Measurements from ENCODE around the gene SUPT6H.
"Not testable (repeated sequence)": the region's sequence is repeated elsewhere in the genome, so short reads cannot be mapped to it uniquely, and the experiment has no call there.

The SUPT6H gene

DNA sequence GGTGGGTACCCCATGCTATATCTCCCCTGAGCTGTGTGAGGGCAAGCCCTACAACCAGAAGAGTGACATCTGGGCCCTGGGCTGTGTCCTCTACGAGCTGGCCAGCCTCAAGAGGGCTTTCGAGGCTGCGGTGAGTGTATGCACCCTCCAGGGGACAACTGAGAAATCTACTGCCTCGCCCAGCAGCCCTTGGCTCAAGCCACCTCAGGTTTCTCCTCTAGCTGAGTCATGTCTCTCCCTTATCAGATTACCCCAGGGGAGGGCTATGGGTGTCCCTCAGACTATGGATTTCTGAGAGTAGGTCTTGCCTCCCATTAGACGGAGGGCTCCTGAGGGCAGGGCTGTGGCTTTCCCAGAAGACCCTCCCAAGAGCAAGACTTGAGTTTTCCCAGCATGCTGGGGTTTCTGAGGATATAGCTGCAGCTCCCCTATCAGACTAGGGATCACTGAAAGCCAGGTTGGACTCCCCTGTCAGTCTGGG lies 73.3 kb downstream of the SUPT6H start:
- FAIRE-seq, result no peak

DNA sequence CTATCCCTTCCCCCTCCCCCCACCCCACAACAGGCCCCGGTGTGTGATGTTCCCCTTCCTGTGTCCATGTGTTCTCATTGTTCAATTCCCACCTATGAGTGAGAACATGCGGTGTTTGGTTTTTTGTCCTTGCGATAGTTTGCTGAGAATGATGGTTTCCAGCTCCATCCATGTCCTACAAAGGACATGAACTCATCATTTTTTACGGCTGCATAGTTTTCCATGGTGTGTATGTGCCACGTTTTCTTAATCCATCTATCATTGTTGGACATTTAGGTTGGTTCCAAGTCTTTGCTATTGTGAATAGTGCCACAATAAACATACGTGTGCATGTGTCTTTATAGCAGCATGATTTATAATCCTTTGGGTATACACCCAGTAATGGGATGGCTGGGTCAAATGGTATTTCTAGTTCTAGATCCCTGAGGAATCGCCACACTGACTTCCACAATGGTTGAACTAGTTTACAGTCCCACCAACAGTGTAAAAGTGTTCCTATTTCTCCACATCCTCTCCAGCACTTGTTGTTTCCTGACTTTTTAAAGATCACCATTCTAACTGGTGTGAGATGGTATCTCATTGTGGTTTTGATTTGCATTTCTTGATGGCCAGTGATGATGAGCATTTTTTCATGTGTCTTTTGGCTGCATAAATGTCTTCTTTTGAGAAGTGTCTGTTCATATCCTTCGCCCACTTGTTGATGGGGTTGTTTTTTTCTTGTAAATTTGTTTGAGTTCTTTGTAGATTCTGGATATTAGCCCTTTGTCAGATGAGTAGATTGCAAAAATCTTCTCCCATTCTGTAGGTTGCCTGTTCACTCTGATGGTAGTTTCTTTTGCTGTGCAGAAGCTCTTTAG lies 74.1 kb downstream of the SUPT6H start:
- FAIRE-seq, result not testable (repeated sequence)

More for the DNA sequence above, 73.3 kb downstream of the SUPT6H start:
- DNase-seq (ENCODE audit: low spot score), result no peak

DNA sequence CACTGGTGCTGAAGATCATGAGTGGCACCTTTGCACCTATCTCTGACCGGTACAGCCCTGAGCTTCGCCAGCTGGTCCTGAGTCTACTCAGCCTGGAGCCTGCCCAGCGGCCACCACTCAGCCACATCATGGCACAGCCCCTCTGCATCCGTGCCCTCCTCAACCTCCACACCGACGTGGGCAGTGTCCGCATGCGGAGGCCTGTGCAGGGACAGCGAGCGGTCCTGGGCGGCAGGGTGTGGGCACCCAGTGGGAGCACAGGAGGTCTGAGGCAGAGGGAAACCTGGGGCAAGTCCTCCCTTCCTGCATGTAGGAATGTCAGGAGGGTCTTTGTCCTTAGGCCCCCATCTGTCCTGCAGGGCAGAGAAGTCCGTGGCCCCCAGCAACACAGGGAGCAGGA lies 75.3 kb downstream of the SUPT6H start:
- no peak for FAIRE-seq
- no peak for DNase-seq (ENCODE audit: low spot score)

More for the DNA sequence above, 74.1 kb downstream of the SUPT6H start:
- DNase-seq (ENCODE audit: low spot score), result not testable (repeated sequence)

DNA sequence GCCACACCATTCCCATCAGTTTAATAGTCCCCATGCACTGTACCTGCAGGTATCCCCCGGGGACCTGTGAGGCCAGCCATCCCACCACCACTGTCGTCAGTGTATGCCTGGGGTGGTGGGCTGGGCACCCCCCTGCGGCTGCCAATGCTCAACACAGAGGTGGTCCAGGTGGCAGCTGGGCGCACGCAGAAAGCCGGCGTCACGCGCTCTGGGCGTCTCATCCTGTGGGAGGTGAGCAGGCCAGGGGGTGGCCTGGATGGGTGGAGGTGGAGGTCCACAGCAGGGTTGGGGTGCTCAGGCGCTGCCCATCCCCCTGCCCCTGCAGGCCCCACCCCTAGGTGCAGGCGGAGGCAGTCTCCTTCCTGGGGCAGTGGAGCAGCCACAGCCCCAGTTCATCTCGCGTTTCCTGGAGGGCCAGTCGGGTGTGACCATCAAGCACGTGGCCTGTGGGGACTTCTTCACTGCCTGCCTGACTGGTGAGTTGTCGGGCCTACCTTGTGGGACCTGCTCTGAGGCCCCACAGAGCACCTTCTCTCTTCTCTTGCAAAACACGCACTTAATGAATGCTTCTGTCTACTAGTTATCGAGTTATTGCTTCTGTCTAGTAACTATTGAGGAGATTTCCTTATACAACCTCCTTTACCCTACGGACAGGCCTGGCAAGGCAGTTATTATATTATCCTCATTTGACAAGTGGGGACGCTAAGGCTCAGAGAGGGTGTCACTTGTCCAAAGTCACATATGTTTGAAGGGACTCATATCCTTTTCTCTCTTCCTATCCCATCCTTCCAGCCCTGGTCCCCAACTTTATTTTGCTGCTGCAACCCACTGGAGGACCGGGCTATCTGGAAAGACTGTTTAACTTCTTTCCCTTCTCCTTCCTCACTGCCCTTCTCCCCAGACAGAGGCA lies 76.0 kb downstream of the SUPT6H start:
- no peak for FAIRE-seq

DNA sequence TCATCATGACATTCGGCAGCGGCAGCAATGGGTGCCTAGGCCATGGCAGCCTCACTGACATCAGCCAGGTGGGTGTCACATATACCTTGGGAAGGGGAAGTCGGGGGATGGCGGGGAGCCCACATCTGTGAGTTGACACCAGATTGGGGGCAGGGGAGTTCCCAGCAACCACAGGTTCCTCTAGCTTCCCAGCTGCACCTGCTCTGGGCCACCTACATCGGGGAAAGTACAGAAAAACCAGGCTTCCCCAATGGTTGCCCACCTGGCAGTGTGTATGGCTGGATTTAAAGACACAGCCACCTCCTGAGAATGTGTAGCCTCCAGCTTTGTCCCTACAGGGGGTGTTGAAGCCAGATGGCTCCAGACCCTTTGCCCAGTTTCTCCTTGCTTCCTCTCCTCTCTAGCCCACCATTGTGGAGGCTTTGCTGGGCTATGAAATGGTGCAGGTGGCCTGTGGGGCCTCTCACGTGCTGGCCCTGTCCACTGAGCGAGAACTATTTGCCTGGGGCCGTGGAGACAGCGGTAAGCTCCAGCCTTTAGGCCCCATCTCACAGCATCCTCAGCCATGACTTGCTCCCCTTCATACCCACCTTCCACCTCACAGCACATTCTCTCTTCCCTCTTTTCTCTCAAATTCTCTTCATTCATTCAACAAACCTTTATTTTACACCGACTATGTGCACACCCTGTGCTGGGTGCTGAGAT lies 76.8 kb downstream of the SUPT6H start:
- no peak for FAIRE-seq

More for the DNA sequence above, 76.0 kb downstream of the SUPT6H start:
- no peak for DNase-seq (ENCODE audit: low spot score)

DNA sequence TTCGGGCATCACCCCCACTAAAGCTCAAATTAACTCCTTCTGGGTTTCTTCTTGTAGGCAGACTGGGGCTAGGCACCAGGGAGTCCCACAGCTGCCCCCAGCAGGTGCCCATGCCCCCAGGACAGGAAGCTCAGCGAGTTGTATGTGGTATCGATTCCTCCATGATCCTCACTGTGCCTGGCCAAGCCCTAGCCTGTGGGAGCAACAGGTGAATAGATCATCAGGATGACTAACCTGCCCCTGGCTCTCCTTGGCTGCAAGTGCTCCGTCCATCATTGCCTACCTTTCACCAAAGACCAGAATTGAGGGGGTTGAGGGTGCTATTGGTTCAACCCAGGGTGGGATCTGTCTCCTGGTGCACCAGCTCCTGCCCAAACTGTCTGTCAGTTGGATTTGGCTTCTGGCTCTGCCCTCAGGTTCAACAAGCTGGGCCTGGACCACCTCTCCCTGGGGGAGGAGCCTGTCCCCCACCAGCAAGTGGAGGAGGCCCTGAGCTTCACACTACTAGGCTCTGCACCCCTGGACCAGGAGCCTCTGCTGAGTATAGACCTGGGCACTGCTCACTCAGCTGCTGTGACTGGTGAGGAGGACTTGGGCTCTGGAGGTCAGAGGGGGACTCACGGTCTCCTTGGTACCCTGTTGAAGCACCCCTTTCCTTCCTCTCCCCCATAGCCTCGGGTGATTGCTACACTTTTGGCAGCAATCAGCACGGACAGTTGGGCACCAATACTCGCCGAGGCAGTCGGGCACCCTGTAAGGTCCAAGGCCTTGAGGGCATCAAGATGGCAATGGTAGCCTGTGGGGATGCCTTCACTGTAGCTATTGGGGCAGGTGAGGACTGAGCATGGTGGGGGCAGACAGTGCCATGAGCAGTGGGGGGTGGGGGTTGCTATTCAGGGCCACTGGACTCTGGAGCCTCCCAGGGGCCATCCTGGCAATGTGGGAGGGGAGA lies 78.7 kb downstream of the SUPT6H start:
- no peak for DNase-seq (ENCODE audit: low spot score)
- no peak for FAIRE-seq

More for the DNA sequence above, 76.8 kb downstream of the SUPT6H start:
- no peak for DNase-seq (ENCODE audit: low spot score)

DNA sequence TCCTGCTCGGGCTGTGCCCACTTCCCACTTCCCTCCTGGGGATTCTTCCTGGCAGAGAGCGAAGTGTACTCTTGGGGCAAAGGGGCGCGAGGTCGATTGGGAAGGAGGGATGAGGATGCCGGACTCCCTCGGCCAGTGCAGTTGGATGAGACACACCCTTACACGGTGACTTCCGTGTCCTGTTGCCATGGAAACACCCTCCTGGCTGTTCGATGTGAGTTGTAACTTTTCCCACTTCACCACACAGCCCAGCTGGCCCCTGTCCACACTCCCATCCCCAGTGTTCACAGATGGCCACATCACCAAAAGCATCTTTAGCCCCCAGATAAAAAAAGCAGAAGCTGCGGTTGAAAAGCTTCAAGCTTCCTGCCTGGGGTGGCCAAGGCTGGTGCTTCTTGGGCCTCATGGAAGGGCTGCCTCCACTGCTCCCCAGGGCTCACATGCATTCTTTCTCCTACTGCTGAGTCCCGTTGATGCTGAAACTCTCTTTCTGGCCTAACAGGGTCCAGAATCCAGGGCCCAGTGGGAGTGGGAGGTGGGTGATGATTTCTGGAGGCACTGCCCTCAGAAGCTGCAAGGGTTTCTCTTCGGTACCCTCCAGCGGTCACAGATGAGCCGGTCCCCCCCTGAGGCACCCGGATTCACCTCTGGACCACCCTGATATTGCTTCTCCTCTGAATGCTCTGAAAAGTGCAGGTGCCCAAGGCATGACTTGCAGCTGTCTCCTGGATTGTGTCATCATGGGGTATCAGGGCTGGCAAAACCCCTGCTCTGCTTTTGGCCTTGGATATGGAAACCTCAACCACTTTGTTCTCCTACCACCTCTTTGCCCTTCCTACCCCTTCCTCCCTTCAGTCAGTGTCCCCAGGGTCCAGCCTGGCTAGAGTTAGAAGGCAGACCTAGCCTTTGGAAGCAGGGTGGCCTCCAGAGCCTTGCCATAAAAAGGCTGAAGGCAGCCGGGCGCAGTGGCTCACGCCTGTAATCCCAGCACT lies 79.6 kb downstream of the SUPT6H start:
- DNase-seq (ENCODE audit: low spot score), result no peak
- no peak for FAIRE-seq

DNA sequence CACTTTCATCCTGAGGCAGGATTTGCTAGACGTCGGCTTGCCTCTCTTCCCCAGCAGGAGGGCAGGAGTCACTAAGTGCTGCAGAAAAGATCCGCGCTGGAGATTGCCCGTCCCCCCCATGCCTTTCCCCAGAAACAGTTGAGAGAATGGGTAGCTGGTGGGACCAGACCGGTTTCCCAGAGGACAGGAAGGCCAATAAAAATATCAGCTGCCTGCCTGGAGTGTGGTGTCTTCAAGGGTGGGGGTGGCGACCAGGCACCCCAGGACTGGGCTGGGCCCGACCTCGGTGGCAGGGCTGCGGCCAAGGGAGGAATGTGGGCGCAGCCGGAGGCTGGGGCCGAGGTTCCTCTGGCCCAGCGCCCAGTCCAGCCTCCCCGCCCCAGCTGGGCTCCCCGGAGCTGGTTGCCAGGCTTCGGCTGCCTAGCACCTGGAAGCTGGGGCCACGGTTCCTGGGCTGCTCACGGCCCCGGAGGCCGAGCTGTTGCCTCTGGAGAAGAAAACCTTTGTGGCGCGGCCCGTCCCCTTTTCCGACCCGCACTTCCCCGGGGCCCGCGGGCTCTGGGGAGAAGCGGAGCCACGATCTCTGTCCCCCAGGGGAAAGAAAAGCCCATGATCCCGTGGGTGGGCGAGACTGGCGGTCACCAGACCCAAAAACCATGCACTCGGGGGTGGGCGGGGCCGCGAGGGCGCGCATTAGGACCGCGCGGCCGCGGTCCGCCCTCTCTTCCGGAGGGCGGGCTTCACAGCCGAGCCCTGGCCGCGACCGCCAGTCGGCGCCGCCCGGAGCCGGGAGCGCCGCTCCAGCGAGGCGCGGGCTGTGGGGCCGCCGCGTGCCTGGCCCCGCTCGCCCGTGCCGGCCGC lies 81.5 kb downstream of the SUPT6H start, which contains the start of gene TRAF4:
Gene TRAF4, plus strand, starts transcription at position 769 of the 861 bp plus-strand sequence. CDS start 102 bp downstream, outside the sequence.
- DNase-seq (ENCODE audit: low spot score), result peak; percentile 89
- no peak for FAIRE-seq

DNA sequence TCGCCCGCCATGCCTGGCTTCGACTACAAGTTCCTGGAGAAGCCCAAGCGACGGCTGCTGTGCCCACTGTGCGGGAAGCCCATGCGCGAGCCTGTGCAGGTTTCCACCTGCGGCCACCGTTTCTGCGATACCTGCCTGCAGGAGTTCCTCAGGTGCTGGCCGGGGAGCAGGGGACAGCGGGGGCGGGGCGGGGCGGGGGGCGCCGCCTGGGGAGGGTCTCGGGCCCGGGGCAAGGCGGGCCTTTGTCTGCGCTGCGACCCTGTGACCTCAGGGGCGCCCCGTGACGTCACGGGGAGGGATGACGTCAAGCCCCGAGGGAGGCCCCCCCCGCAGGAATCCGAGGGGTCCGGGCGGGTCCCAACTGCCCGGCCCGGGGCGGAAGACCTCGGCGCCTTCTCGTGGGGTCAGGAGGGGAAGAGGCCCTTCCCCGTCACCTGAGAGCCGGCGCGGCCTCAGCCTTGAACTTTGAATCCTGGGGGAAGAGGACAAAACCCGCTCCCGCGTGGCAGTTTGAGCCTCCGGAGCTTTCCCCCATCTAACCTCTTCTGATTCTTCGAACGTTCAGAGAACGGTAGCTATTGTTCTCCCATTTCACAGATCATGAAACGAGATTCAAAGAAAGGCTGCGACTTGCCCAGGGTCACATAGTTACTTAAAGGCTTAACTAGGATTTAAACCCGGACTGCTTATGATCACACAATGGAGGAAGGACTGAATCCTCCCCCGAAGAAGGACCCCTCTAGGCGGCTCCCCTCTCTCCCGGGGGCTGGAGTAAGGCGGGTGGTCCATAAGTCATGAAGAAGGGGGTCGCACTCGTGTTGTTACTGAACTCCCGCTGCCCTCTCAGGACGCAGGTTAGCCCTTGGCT lies 82.3 kb downstream of the SUPT6H start:
- FAIRE-seq (no peak), DNase-seq (ENCODE audit: low spot score) (peak; percentile 26)

DNA sequence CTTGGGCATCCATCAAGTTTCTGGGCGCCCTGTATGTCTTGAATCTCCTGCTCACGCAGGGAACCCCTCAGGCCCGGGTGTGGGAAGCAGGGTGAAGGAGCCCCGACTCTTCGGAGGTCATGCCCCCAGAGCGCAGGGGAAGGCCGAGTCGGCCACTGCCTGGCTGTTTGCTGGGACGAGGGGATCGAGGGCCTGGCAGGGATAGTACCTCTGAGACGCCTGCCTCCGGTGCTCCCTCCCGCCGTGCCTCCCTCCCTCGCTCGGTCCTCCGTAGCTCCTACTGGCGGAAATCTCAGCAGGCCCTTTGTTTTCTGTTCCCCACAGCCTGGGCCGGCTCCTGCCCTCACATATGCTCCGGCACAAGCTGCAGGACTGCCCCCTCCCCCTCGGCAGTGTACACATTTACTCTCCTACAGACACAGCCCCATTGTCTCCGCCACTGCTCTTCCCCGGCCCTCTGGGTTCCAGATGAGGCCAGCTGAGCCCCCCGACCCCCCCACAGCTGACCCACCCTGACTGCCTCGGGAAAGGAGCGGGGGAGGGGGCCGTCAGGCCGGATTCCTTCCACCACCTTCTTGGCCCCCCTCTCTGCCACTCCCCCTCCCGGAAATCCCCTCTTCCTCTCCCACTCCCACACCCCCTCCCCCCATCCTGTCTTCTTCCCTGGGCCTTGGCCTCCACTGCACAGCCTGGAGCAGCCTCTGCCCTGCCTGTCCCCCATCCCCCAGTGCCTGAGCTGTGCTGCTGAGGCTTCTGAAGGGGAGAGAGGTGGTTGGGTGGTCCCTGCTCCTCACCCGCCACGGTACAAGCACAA lies 83.2 kb downstream of the SUPT6H start:
- peak; percentile 37 for DNase-seq (ENCODE audit: low spot score)

DNA sequence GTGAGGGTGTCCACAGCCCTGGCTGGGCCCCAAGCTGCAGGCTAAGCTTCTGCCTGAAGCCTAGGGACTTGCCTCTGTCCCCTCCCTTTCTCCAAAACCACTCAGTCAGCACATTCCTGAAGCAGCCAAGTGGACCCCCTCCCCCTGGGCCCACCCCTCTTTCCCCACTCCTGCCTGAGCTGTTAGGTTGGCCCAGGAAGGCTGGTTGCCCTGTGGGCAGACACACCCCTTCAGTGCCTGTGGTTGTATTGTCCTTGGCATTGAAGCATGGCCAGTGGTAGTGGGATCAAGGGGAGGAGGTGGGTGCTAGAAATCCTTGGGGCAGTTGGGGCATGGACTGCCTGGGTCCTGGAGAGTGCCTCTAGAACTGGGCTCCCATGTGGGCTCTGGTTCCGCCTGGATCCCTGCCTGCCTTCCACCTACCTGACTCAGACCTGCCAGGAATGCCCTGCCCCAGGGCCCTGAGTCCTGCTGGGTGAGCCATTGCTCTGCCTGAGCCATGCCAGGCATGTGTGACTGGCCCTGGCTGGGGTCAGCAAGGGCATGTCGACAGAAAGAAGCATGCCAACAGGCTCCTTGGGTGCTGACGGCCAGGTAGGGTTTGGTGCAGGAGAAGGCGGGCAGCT lies 83.9 kb downstream of the SUPT6H start:
- DNase-seq (ENCODE audit: low spot score) (peak; percentile 50), FAIRE-seq (no peak)

More for the DNA sequence above, 83.2 kb downstream of the SUPT6H start:
- no peak for FAIRE-seq

DNA sequence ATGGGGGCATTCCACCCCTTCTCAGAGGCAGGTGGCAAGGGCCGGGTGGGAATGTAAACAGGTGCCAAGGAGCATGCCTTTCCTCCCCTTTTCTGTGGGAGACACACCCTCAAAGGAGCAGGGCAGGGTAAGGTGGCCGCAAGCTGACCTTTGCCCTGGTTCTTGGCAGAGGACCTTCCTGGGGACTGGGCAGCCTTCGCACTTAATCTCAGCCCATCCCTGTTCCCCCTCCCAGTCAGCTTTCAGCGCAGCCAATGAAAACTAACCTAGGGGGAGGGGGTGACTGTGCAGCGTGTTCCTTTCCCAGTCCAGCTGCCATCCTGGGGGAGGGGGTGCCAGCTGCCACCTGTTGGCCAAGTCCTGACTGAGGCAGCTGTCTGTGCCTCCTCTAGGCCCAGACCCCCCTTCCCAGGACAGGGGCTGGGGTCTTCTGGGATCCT lies 84.6 kb downstream of the SUPT6H start:
- DNase-seq (ENCODE audit: low spot score) (no peak), FAIRE-seq (no peak)

DNA sequence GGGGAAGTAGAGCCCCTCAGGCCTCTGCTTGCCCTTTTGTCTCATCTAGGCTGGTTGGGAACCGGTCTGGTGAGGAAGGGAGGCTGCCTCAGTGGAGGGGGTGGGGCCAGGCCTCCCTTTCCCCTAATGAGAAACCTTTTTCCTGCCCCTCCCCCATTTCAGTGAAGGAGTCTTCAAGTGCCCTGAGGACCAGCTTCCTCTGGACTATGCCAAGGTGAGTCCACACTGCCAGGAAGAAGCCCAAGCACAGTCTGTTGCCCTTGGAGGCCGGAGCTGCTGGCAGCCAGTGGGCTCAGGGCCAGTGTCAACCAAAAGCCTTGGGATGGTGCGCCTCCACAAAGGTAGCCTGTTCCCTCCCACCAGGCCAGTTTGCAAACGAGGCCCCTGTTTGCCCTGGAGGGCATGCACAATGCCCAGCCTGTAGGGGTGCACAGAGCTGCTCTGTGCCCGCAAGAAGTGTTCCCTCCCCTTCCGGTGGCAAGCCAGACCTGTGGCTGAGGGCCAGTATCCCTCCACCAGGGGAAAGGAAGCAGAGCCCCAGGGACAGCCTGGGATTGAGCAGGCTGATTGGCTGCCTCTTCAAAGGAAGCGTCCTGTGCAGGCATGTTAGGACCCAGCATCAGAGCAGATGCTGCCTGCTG lies 85.2 kb downstream of the SUPT6H start:
- FAIRE-seq, result no peak
- no peak for DNase-seq (ENCODE audit: low spot score)

DNA sequence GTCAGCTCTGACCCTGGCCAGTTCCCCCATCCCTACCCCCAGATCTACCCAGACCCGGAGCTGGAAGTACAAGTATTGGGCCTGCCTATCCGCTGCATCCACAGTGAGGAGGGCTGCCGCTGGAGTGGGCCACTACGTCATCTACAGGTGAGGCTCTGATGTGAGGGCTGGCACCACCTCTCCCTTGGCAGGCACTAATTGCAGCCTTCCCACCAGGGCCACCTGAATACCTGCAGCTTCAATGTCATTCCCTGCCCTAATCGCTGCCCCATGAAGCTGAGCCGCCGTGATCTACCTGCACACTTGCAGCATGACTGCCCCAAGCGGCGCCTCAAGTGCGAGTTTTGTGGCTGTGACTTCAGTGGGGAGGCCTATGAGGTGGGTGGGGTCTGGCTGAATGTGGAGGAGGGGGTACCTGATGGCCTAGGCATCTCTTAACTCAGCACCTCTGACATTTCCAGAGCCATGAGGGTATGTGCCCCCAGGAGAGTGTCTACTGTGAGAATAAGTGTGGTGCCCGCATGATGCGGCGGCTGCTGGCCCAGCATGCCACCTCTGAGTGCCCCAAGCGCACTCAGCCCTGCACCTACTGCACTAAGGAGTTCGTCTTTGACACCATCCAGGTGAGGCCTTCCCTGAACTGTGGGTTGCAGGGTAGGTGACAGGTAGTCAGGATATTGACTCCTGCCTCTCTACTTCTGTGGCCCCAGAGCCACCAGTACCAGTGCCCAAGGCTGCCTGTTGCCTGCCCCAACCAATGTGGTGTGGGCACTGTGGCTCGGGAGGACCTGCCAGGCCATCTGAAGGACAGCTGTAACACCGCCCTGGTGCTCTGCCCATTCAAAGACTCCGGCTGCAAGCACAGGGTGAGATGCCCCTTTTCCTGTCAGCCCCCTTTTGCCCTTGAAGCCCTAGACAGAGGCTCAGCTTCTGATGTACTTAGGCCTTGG lies 86.1 kb downstream of the SUPT6H start:
- FAIRE-seq, result no peak
- DNase-seq (ENCODE audit: low spot score), result no peak

All from RCC 7860 (cell line).